SK-N-SH (cell line): Measurements from ENCODE around the gene LDB3. TPM values are rescaled to one million over a fixed set of nuclear protein-coding genes. Genes with fewer than 3 reads are reported as not detected.

Source experiments
- CTCF ChIA-PET: fragments of 300-600, 350-600 bp; formaldehyde crosslinking; extraction: SDS; loops from one replicate; lab custom pipeline; 2021; lab: Yijun Ruan, JAX
- POLR2A ChIA-PET: fragments of 350-600 bp; sonication (Branson Sonifier 250); formaldehyde crosslinking; extraction: SDS; loops from one replicate; lab custom pipeline; 2020; ENCODE audit warnings: antibody characterized with exemption, inconsistent platforms; lab: Yijun Ruan, JAX
- DNase-seq: peaks from one replicate; pipeline ENCODE4 v3.0.0; 2012
- H2AFZ ChIP-seq: fragments of 200-600 bp; sonication (generic); 2 replicates; pipeline ENCODE4 v1.8.1; 2016; ENCODE audit warnings: antibody characterized with exemption, mild to moderate bottlenecking, low read depth
- H3F3A ChIP-seq: fragments of 200-600 bp; sonication (generic); replicated peaks from 2 replicates; pipeline ENCODE3; 2016; ENCODE audit warnings: antibody characterized with exemption, mild to moderate bottlenecking; ENCODE audit not compliant: insufficient read depth
- H3K27ac ChIP-seq, 2 experiments: fragments of 200-500 bp in 1 of 2; fragments of 200-600 bp in 1 of 2; sonication (Bioruptor generic) in 1 of 2; sonication (generic), shearing (Covaris generic) in 1 of 2; 2 replicates each; pipeline versions ENCODE4 v1.5.1 to v1.6.1; 2014 to 2016; ENCODE audit warnings: low read depth in 2 of 2, inconsistent platforms in 1 of 2, low read length in 1 of 2, mild to moderate bottlenecking in 1 of 2, mixed read lengths in 1 of 2
- H3K27me3 ChIP-seq: fragments of 200-600 bp; sonication (generic), shearing (Covaris generic); 2 replicates; pipeline ENCODE4 v1.6.1; 2016; ENCODE audit warnings: mixed run types; ENCODE audit not compliant: insufficient read depth
- H3K36me3 ChIP-seq, 2 experiments: fragments of 200-500 bp in 1 of 2; fragments of 200-600 bp in 1 of 2; sonication (Bioruptor generic) in 1 of 2; sonication (generic) in 1 of 2; replicated peaks in 1 of 2; 2 replicates each; pipeline versions ENCODE3 to v1.5.1; 2014 to 2016; ENCODE audit warnings: low read length in 1 of 2, mild to moderate bottlenecking in 1 of 2; ENCODE audit not compliant: insufficient read depth in 2 of 2, control insufficient read depth in 1 of 2
- H3K4me1 ChIP-seq, 2 experiments: fragments of 200-500 bp in 1 of 2; fragments of 200-600 bp in 1 of 2; sonication (Bioruptor generic) in 1 of 2; sonication (generic), shearing (Covaris generic) in 1 of 2; 2 replicates each; pipeline versions ENCODE4 v1.5.1 to v1.6.1; 2014 to 2016; ENCODE audit warnings: low read depth in 1 of 2, low read length in 1 of 2, mixed run types in 1 of 2; ENCODE audit not compliant: insufficient read depth in 2 of 2, control insufficient read depth in 1 of 2
- H3K4me2 ChIP-seq: fragments of 200-600 bp; sonication (generic), shearing (Covaris generic); 2 replicates; pipeline ENCODE4 v1.6.1; 2017; ENCODE audit warnings: mixed run types
- H3K4me3 ChIP-seq, 2 experiments: fragments of 200-500 bp in 1 of 2; fragments of 200-600 bp in 1 of 2; sonication (Bioruptor generic) in 1 of 2; sonication (generic), shearing (Covaris generic) in 1 of 2; 2 replicates each; pipeline versions ENCODE4 v1.5.1 to v1.8.1; 2014 to 2016; ENCODE audit warnings: low read depth in 2 of 2, inconsistent platforms in 1 of 2, low read length in 1 of 2, mild to moderate bottlenecking in 1 of 2, mixed read lengths in 1 of 2, moderate library complexity in 1 of 2
- H3K79me2 ChIP-seq: fragments of 200-600 bp; sonication (generic); 2 replicates; pipeline ENCODE4 v1.8.1; 2017; ENCODE audit warnings: mild to moderate bottlenecking; ENCODE audit not compliant: insufficient read depth
- H3K9ac ChIP-seq: fragments of 200-600 bp; sonication (generic); 2 replicates; pipeline ENCODE4 v1.6.1; 2017; ENCODE audit warnings: mixed run types
- H3K9me2 ChIP-seq: fragments of 200-600 bp; sonication (generic); 2 replicates; pipeline ENCODE4 v1.6.1; 2017; ENCODE audit warnings: mixed run types
- H3K9me3 ChIP-seq: fragments of 200-600 bp; sonication (generic); 2 replicates; pipeline ENCODE4 v1.6.1; 2017; ENCODE audit warnings: mixed run types, mild to moderate bottlenecking, moderate library complexity
- H4K20me1 ChIP-seq: fragments of 200-600 bp; sonication (generic); 2 replicates; pipeline ENCODE4 v1.6.1; 2017; ENCODE audit warnings: mild to moderate bottlenecking, mixed run types; ENCODE audit not compliant: insufficient read depth
- CHD2 ChIP-seq: fragments of 150-350 bp; IDR thresholded peaks from 2 replicates; pipeline ENCODE4 v1.6.1; 2018; ENCODE audit warnings: low read length; ENCODE audit not compliant: partially characterized antibody
- EP300 ChIP-seq, 2 experiments: IDR thresholded peaks; 2 replicates each; pipeline versions ENCODE4 v1.4.0 to v1.6.1; 2012; ENCODE audit warnings: borderline replicate concordance in 1 of 2, low read depth in 1 of 2, low read length in 1 of 2
- FOXJ3 ChIP-seq: sonication (generic); formaldehyde crosslinking; IDR thresholded peaks from 2 replicates; pipeline ENCODE4 v1.5.1; 2020; ENCODE audit warnings: mild to moderate bottlenecking, missing genetic modification reagents
- GABPA ChIP-seq: IDR thresholded peaks from 2 replicates; pipeline ENCODE4 v1.4.0; 2012; ENCODE audit warnings: low read depth, mild to moderate bottlenecking
- JUND ChIP-seq: IDR thresholded peaks from 2 replicates; pipeline ENCODE4 v1.4.0; 2012
- NFIC ChIP-seq: IDR thresholded peaks from 2 replicates; pipeline ENCODE4 v1.4.0; 2012; ENCODE audit warnings: borderline replicate concordance
- NRF1 ChIP-seq: IDR thresholded peaks from 2 replicates; pipeline ENCODE4 v1.6.1; 2012; ENCODE audit warnings: low read depth, mild to moderate bottlenecking, low read length
- POLR2AphosphoS5 ChIP-seq: IDR thresholded peaks from 2 replicates; pipeline ENCODE4 v1.6.1; 2012; ENCODE audit warnings: low read depth, low read length
- RCOR1 ChIP-seq: fragments of 150-350 bp; IDR thresholded peaks from 2 replicates; pipeline ENCODE4 v1.6.1; 2017; ENCODE audit warnings: antibody characterized with exemption, low read length
- RXRA ChIP-seq: IDR thresholded peaks from 2 replicates; pipeline ENCODE4 v1.4.0; 2012; ENCODE audit warnings: low read depth, mild to moderate bottlenecking, borderline replicate concordance
- SMC3 ChIP-seq: IDR thresholded peaks from 2 replicates; pipeline ENCODE4 v1.6.1; 2012; ENCODE audit warnings: low read depth, low read length, improper control_type of control experiment
- TAF1 ChIP-seq: IDR thresholded peaks from 2 replicates; pipeline ENCODE4 v1.6.1; 2012; ENCODE audit warnings: low read depth, mild to moderate bottlenecking, low read length, moderate library complexity, borderline replicate concordance
- TCF12 ChIP-seq: IDR thresholded peaks from 2 replicates; pipeline ENCODE4 v1.4.0; 2012
- USF1 ChIP-seq: IDR thresholded peaks from 2 replicates; pipeline ENCODE4 v1.4.0; 2012; ENCODE audit warnings: low read depth, borderline replicate concordance
- ZBTB33 ChIP-seq: IDR thresholded peaks from 2 replicates; pipeline ENCODE4 v1.4.0; 2012; ENCODE audit warnings: low read depth, borderline replicate concordance
- WGBS: methylation state at CpG from one replicate; pipeline ENCODE4 v1.1.6; 2017; ENCODE audit warnings: low lambda C conversion rate; 5-methylcytosine and 5-hydroxymethylcytosine counted together
- polyA plus RNA-seq, 3 experiments: library from polyadenylated mRNA; depleted of rRNA; stranded (reverse); fragments of >200 nt; gene quantifications; 2 replicates each; pipeline ENCODE4 v1.2.3, GENCODE V29; 2012
- TF ChIP-seq, protein P1 (sequence below): fragments of 200-600 bp; sonication (generic); IDR thresholded peaks from 2 replicates; pipeline ENCODE4 v1.6.1; 2017; ENCODE audit warnings: antibody characterized with exemption, mild to moderate bottlenecking, moderate library complexity
- TF ChIP-seq, protein P2 (sequence below): IDR thresholded peaks from 2 replicates; pipeline ENCODE4 v1.6.1; 2012; ENCODE audit warnings: mild to moderate bottlenecking, low read depth, low read length, moderate library complexity
- TF ChIP-seq, protein P3 (sequence below): fragments of 150-350 bp; IDR thresholded peaks from 2 replicates; pipeline ENCODE4 v1.6.1; 2016; ENCODE audit warnings: mild to moderate bottlenecking, low read depth, low read length
- TF ChIP-seq, protein P4 (sequence below): IDR thresholded peaks from 2 replicates; pipeline ENCODE4 v1.4.0; 2012; ENCODE audit warnings: low read depth

The LDB3 gene
- polyA plus RNA-seq, 1 of the 3 experiments (the other 2 are of a cell fraction), result 0.48 TPM

- peaks cover 0 to 8% of the 10 kb centered on the region in 2 experiments; a peak in 1 of 4 replicates for H3K4me1 ChIP-seq
- H3K9ac ChIP-seq, result no peak overlapping the region
- no peaks in the 10 kb centered on the region for H3K9me2 ChIP-seq
- no peak overlapping the region for H3K27ac ChIP-seq
- 89% methylated on average over 9 of the region's 13 CpGs for WGBS
- H3K79me2 ChIP-seq, result no peaks in the 10 kb centered on the region; the same call in 1 of the 2 replicates
- CTCF ChIA-PET, result interaction anchor here (0.8 to 1.0 kb wide), 3 partner anchors 8 to 118 kb away, joined by 3 read pairs; no protein-coding TSS in a partner anchor
- no peak overlapping the region for H2AFZ ChIP-seq
- no peak for DNase-seq
- TF ChIP-seq CHD2 (no peak), NRF1 (no peak), FOXJ3 (CRISPR knock-in tag) (no peak), RXRA (no peak), TCF12 (no peak), USF1 (no peak), NFIC (no peak), SMC3 (no peak), ZBTB33 (no peak), TAF1 (no peak), RCOR1 (no peak), EP300 (IDR thresholded peaks at IDR 0.05; ENCODE audit: borderline replicate concordance in 1 of 2, low read depth in 1 of 2, low read length in 1 of 2) (no peak), JUND (no peak), GABPA (no peak), POLR2AphosphoS5 (no peak)
- TF ChIP-seq, protein P1, sequence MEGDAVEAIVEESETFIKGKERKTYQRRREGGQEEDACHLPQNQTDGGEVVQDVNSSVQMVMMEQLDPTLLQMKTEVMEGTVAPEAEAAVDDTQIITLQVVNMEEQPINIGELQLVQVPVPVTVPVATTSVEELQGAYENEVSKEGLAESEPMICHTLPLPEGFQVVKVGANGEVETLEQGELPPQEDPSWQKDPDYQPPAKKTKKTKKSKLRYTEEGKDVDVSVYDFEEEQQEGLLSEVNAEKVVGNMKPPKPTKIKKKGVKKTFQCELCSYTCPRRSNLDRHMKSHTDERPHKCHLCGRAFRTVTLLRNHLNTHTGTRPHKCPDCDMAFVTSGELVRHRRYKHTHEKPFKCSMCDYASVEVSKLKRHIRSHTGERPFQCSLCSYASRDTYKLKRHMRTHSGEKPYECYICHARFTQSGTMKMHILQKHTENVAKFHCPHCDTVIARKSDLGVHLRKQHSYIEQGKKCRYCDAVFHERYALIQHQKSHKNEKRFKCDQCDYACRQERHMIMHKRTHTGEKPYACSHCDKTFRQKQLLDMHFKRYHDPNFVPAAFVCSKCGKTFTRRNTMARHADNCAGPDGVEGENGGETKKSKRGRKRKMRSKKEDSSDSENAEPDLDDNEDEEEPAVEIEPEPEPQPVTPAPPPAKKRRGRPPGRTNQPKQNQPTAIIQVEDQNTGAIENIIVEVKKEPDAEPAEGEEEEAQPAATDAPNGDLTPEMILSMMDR, result no peak
- TF ChIP-seq, protein P2, sequence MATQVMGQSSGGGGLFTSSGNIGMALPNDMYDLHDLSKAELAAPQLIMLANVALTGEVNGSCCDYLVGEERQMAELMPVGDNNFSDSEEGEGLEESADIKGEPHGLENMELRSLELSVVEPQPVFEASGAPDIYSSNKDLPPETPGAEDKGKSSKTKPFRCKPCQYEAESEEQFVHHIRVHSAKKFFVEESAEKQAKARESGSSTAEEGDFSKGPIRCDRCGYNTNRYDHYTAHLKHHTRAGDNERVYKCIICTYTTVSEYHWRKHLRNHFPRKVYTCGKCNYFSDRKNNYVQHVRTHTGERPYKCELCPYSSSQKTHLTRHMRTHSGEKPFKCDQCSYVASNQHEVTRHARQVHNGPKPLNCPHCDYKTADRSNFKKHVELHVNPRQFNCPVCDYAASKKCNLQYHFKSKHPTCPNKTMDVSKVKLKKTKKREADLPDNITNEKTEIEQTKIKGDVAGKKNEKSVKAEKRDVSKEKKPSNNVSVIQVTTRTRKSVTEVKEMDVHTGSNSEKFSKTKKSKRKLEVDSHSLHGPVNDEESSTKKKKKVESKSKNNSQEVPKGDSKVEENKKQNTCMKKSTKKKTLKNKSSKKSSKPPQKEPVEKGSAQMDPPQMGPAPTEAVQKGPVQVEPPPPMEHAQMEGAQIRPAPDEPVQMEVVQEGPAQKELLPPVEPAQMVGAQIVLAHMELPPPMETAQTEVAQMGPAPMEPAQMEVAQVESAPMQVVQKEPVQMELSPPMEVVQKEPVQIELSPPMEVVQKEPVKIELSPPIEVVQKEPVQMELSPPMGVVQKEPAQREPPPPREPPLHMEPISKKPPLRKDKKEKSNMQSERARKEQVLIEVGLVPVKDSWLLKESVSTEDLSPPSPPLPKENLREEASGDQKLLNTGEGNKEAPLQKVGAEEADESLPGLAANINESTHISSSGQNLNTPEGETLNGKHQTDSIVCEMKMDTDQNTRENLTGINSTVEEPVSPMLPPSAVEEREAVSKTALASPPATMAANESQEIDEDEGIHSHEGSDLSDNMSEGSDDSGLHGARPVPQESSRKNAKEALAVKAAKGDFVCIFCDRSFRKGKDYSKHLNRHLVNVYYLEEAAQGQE, result no peak
- TF ChIP-seq, protein P3, sequence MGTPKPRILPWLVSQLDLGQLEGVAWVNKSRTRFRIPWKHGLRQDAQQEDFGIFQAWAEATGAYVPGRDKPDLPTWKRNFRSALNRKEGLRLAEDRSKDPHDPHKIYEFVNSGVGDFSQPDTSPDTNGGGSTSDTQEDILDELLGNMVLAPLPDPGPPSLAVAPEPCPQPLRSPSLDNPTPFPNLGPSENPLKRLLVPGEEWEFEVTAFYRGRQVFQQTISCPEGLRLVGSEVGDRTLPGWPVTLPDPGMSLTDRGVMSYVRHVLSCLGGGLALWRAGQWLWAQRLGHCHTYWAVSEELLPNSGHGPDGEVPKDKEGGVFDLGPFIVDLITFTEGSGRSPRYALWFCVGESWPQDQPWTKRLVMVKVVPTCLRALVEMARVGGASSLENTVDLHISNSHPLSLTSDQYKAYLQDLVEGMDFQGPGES, result no peak
- TF ChIP-seq, protein P4, sequence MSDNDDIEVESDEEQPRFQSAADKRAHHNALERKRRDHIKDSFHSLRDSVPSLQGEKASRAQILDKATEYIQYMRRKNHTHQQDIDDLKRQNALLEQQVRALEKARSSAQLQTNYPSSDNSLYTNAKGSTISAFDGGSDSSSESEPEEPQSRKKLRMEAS, result no peak
- no peaks in the 10 kb centered on the region for H3F3A ChIP-seq
- H3K4me2 ChIP-seq, result no peak overlapping the region
- H3K4me3 ChIP-seq, result no peak overlapping the region
- H3K27me3 ChIP-seq, result no peaks in the 10 kb centered on the region
- POLR2A ChIA-PET, result interaction anchor here (0.7 kb wide), 1 partner anchor 23 kb away, joined by 3 read pairs; no protein-coding TSS in a partner anchor
- H3K9me3 ChIP-seq, result no peaks in the 10 kb centered on the region
- H4K20me1 ChIP-seq, result no peaks in the 10 kb centered on the region
- no peaks in the 10 kb centered on the region for H3K36me3 ChIP-seq
Observed at GRCh38 chr10:86732771-86733170, 64.5 kb downstream of the LDB3 start.
